GM19324 (cell line): ENCODE measurements around the gene SLC5A1.
"Not testable (repeated sequence)": the region's sequence is repeated elsewhere in the genome, so short reads cannot be mapped to it uniquely, and the experiment has no call there.

Experiments
- ATAC-seq: cut with Tn5 transposase; IDR thresholded peaks from one replicate; pipeline ENCODE4 v1.9.1; 2021; ENCODE audit warnings: mild to moderate bottlenecking, moderate library complexity; ENCODE audit not compliant: unreplicated experiment, low FRiP score

Gene SLC5A1

GRCh38 chr22:32083814-32084213, 40.8 kb downstream of the SLC5A1 start:
- ATAC-seq, result no peak

DNA sequence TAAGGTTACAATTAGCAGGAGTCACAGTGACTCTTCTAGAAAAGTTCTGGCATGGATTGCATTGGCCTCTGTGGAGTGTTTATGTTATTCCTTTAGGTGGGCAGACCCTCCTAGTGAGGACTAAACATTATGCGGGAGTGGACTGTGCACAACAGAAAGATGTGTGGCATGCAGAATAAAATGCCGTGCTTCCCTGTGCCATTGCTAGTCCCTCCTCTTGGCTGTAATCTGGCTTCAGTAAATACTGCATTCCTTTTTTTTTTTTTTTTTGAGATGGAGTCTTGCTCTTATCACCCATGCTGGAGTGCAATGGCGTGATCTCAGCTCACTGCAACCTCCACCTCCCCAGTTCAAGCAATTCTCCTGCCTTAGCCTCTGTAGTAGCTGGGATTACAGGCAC, 45.0 kb downstream of the SLC5A1 start:
- no peak for ATAC-seq

GRCh38 chr22:32097018-32097417, 54.0 kb downstream of the SLC5A1 start:
- no peak for ATAC-seq

DNA sequence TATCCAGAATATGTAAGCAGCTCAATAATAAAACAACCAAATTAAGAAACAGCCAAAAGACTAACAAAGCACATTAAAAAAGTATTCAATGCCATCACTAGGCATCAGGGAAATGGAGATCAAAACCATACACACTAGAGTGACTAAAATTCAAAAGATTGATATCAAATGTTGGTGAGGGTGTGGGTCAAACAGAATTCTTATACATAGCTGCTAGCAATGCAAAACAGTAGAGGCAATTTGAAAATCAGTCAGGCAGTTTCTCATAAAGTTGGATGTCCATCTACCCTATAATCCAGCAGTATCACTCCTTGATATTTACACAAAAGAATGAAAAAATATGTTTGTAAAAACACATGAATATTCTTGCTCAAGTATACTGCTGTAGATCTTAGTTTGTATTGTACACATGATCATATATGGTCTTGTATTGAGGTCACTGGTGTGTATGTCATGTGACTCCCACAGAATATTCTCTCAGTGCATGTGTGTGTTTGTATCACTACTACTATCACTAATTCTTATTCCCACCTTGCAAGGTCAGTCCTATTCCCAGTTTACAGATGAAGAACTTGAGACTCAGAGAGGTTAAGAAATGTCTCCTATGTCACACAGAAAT, 54.9 kb downstream of the SLC5A1 start:
- ATAC-seq, result no peak

DNA sequence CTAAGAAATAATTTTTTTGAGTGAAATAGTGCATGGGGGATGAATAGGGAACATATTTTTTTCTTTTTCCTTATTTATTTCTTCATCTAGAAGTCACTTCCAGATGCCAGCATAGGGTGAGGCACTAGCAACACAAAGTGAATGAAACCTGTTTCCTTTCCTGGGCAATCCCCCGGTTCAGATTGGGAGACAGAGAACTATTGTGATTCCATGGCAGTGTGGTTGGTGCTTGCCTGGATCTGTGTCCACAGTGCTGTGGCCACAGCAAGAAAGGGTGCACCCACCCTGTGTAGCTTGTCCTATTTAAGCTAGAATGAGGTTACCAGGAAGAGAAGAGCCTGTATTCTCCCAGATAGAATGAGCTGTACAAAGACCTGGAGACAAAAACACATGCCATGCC, 57.6 kb downstream of the SLC5A1 start:
- no peak for ATAC-seq

DNA sequence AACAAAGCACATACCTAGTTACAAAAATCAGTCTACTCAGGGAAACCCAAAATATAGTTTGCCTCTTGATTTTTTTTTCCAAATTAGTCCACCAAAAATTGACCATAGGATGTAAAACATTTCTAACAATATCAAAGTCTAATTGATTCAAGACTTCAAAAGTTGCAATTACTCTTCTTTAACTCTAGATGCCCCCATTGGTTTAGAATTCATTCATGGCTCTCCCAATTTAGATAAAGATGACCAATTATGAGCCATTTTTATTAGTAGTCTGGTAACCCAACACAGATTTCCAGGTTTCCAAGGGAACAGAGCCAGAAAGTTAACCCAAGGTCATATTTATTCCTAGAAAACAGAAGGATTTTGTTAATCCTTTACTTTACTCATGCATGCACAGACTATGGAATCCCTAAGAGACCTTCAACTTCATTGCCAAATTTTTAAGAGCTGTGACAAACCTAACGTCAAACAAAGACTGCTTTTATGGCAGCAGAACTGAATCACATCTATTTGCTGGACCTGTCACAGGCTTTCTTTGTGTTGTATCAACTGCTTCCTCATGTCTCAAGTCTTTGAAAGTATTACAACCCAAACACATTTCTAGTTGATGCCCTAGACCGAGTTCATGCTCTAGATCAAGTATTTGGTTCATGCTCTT, 60.7 kb downstream of the SLC5A1 start:
- no peak for ATAC-seq

GRCh38 chr22:32106930-32107329, 63.9 kb downstream of the SLC5A1 start:
- ATAC-seq, result no peak

DNA sequence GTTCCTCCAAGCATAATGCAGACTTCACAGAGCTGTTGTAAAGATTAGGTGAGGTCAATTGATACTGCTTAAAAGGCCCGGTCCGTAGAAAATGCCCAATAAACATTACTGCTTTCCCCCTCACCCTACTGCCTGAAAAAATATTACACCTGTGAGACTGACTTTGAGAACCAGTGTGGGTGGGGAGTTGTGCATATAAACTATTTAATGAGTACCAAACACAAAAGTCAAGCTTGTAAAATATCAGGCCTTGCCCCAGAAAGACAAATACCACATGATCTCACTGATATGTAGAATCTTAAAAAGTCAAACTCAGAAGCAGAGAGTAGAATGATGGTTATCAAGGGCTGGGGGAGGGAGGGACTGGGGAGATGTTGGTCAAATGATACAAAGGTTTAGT, 69.3 kb downstream of the SLC5A1 start:
- no peak for ATAC-seq

GRCh38 chr22:32119568-32120235, 76.6 kb downstream of the SLC5A1 start:
- no peak for ATAC-seq

DNA sequence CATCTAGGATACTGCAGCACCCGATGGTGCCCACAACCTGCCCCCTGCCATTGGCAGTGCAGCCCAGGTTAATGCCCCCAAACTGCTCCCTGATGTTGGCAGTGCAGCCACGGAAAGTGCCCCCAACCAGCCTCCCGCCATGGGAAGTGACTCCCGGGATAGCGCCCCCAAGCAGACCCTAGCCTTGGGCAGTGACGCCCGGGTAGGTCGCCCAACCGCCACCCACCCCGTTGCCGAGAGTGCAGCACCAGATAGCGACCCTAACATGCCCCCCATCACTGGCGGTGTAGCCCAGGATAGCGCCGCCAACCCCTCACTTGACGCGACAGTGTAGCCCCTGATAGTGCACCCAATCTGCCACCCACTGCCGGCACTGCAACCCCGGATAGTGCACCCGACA, 77.5 kb downstream of the SLC5A1 start:
- ATAC-seq, result no peak

- no peak for ATAC-seq
These were observed 79.8 kb downstream of the SLC5A1 start for GRCh38 chr22:32122899-32123298.

GRCh38 chr22:32123657-32124056, 80.6 kb downstream of the SLC5A1 start:
- no peak for ATAC-seq

- no peak for ATAC-seq
These were observed 84.8 kb downstream of the SLC5A1 start for GRCh38 chr22:32127904-32128303.

DNA sequence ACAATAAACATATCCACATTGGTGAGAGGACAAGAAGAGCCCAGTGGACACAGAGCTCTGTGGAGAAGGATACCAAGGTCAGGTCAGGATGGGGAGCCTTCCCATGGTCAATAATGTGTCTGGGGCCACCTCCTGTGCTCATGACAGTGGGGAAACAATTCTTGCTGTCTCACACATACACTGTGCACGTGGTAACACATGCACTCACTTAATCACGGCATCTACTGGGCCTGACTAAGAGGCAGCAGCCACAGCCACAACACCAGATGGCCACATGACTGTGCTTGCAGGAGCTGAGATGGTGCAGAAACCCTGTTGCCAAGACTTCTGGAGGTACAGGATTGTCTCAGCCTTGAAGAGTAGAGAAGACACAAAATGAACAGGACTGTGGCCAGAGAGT, 87.4 kb downstream of the SLC5A1 start:
- ATAC-seq, result no peak

GRCh38 chr22:32132126-32132525, 89.1 kb downstream of the SLC5A1 start:
- no peak for ATAC-seq

DNA sequence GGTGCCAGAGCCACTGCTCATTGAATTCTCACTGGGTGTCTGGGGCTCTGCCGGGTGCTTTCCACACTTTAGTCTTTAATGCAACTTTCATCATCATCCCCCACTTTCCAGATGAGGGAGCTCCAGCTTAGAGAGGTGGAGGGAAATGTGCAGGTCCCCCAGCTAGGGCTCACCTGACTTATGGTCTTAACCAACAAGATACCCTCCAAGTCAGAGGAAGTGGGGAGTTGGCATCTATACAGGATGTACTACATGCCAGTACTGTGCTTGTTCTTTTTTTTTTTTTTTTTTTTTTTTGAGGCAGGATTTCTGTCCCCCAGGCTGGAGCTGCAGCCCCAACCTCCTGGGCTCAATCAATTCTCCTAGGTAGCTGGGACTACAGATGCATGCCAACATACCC, 89.7 kb downstream of the SLC5A1 start:
- no peak for ATAC-seq

DNA sequence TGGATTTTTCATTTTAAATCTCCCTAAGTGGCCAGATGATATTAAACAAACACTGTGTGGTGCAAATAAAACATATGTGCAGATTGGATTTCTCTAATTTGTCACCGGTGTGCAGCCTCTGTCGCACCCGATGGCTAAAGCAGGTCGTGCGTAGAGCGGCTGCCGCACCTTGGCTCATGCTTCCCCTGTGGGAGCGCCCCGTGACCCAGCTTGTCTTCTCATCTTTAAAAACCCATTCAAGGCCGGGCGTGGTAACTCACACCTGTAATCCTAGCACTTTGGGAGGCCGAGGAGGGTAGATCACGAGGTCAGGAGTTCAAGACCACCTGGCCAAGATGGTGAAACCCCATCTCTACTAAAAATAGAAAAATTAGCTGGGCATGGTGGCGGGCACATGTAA, 91.7 kb downstream of the SLC5A1 start:
- ATAC-seq, result not testable (repeated sequence)

DNA sequence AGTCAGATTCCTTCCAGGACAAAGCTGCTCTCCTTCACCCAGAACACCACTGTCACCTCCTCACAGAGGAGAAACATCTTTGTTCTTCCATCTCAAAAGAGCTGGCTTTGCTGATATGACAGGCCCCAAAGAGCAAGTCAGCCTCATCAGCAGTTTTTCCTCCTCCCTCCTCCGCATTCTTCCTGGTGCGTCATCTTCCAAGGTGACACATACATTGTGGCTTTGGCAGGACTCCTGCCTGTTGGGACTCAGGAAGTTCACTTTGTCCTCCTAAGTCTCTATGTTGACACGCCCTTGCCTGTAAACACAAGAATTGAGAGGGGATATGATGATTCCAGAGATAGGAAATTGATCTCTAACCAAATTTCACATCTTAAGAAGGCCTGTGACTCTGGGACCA, 92.9 kb downstream of the SLC5A1 start:
- ATAC-seq, result not testable (repeated sequence)

GRCh38 chr22:32136881-32137280, 93.8 kb downstream of the SLC5A1 start:
- not testable (repeated sequence) for ATAC-seq

GRCh38 chr22:32137731-32138324, 94.8 kb downstream of the SLC5A1 start:
- ATAC-seq, result not testable (repeated sequence)

DNA sequence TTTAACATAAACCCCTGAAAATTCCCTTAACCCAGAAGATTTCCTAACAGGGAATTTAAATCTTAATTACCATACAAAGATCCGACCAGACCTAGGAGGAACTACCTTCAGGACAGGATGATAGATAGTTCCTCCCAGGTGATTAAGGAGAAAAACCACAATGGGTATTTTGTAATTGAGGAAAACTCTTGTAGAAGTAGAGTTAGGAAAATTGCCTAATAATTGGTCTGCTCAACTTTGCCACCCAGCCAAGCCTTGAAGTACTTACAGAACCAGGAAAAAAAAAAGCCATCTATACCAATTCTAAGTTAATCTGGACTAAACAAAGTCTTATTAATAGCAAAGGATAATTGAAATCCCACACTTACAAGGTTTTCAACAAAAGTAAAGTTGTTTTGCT, 95.5 kb downstream of the SLC5A1 start:
- ATAC-seq, result not testable (repeated sequence)

DNA sequence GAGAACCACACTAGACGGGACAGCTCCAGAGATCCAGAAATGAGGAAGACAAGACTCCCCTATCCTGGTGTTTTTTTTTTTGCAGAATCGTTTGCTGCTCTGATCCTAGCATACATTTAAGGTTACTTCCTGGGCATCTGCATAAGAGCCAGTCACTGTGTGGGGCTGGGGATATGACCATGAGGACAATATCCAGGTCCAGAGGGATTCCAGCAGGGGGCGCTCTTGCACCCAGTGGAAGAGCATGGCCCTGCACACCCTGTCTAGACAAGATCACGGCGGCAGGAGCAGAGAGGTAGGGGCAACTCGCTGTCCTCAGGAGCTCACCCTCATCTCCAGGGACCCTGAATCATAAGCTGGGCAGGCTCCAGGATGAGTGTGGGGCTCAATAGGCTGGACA, 97.6 kb downstream of the SLC5A1 start:
- not testable (repeated sequence) for ATAC-seq
